Myocyte (in vitro differentiated cells): ENCODE measurements around the gene BOK. TPM values are rescaled to one million over a fixed set of nuclear protein-coding genes. Genes with fewer than 3 reads are reported as not detected.

Experiments used
- DNase-seq: peaks from one replicate; pipeline ENCODE4 v3.0.0-alpha.2; 2012; ENCODE audit warnings: low read depth
- total RNA-seq: library from RNA; depleted of rRNA; stranded (reverse); fragments of >200 nt; gene quantifications from 2 replicates; pipeline ENCODE4 v1.2.3, GENCODE V29; 2014

The BOK gene
- total RNA-seq, 1 donor from 2014 or later: 69.7 TPM

- DNase-seq: no peak
Observed at GRCh38 chr2:241618829-241619228, 60.3 kb downstream of the BOK start.

DNA sequence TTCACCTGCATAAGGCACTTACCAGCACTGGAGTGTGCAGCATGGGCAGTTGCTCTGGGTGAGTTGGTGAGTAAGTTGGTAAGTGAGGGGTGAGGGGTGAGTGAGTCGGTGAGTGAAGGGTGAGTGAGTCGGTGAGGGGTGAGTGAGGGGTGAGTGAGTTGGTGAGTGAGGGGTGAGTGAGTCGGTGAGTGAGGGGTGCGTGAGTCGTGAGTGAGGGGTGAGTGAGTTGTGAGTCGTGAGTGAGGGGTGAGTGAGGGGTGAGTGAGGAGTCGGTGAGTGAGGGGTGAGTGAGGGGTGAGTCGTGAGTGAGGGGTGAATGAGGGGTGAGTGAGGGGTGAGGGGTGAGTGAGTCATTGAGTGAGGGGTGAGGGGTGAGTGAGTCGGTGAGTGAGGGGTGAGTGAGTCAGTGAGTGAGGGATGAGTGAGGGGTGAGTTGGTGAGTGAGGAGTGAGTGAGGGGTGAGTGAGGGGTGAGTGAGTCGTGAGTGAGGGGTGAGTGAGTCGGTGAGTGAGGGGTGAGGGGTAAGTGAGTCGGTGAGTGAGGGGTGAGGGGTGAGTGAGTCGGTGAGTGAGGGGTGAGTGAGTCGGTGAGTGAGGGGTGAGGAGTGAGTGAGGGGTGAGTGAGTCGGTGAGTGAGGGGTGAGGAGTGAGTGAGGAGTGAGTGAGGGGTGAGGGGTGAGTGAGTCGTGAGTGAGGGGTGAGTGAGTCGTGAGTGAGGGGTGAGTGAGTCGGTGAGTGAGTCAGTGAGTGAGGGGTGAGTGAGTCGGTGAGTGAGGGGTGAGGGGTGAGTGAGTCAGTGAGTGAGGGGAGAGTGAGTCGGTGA, 61.3 kb downstream of the BOK start:
- no peak for DNase-seq

GRCh38 chr2:241620419-241620769, 61.8 kb downstream of the BOK start:
- DNase-seq: no peak

Other genes with a start within 250 kb of the BOK start
- gene HDLBP, start 243.1 kb upstream of the BOK start, total RNA-seq: 541 and 661 TPM in 2 replicates
- 282 and 292 TPM in 2 replicates for gene SEPTIN2, start 242.8 kb upstream of the BOK start, total RNA-seq
- gene FARP2, start 202.5 kb upstream of the BOK start, total RNA-seq: 28.7 and 32.7 TPM in 2 replicates
- 565 and 642 TPM in 2 replicates for gene STK25, start 50.2 kb upstream of the BOK start, total RNA-seq
- gene THAP4, start 78.4 kb downstream of the BOK start, total RNA-seq: 50.0 and 54.7 TPM in 2 replicates
- gene ATG4B, start 78.9 kb downstream of the BOK start, total RNA-seq: 92.4 and 95.2 TPM in 2 replicates
- 19.5 and 20.1 TPM in 2 replicates for gene DTYMK, start 128.1 kb downstream of the BOK start, total RNA-seq
- 18.7 and 21.4 TPM in 2 replicates for gene ING5, start 143.3 kb downstream of the BOK start, total RNA-seq
- 17.3 and 23.7 TPM in 2 replicates for gene D2HGDH, start 175.9 kb downstream of the BOK start, total RNA-seq
- 0.47 TPM in 1 of 2 replicates, not detected in the other for gene GAL3ST2, start 218.1 kb downstream of the BOK start, total RNA-seq